Measurements from ENCODE around the gene GPC6. TPM values are rescaled to one million over a fixed set of nuclear protein-coding genes. Genes with fewer than 3 reads are reported as not detected.

GPC6 gene
- total and polyA plus RNA-seq, 9 of the 15 experiments (the other 6 are each of a cell fraction or from before 2014, with no cell fraction given) = under 0.01 to 0.20 (median 0.01) TPM; not detected in 4

DNA sequence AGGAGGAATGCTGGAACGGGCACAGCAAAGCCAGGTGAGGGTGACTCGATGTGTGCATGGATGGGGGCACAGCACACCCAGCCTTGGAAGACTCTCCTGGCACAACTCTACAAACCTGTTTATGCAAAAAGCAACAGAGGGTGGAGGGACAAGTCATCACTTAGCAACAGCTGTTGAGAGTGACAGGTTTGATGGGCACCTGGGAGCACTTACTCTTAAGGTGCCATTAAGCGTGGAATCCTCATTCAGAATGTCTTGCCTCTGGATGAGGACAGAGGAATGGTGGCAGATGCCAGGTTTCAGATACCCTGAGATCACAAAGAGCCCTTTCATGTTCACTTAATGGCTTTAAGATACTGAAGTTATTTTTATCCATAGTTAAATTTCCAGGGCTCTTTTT, 1155.9 kb downstream of the GPC6 start:
- Histone ChIP-seq H3K4me3 (no peak overlapping the region), H3K27me3 (ENCODE audit: control insufficient read depth in 2 of 2, insufficient read depth in 2 of 2, low read length in 2 of 2) (no peaks in the 10 kb centered on the region; a peak in 1 of 5 replicates), H3K4me2 (ENCODE audit: insufficient read depth, low read length) (no peak overlapping the region), H3K27ac (ENCODE audit: extremely low read depth, low read depth, low read length) (no peak overlapping the region), H3K36me3 (ENCODE audit: control insufficient read depth, insufficient read depth, low read length) (no peaks in the 10 kb centered on the region), H2AFZ (ENCODE audit: low read depth, low read length) (no peak overlapping the region), H4K20me1 (replicated peaks; ENCODE audit: control insufficient read depth, insufficient read depth, low read length) (no peaks in the 10 kb centered on the region), H3K4me1 (replicated peaks in 1 of 2; ENCODE audit: control insufficient read depth in 2 of 2, insufficient read depth in 2 of 2, low read length in 2 of 2) (no peaks in the 10 kb centered on the region), H3K9me3 (replicated peaks; ENCODE audit: control insufficient read depth, insufficient read depth, low read depth, low read length) (no peaks in the 10 kb centered on the region), H3K9me1 (ENCODE audit: control insufficient read depth, insufficient read depth, low read length) (no peaks in the 10 kb centered on the region), H3K9ac (ENCODE audit: insufficient read depth in 1 of 2, low read depth in 2 of 2, low read length in 2 of 2) (no peak overlapping the region), H3K79me2 (ENCODE audit: control insufficient read depth, insufficient read depth, low read length) (no peaks in the 10 kb centered on the region)
- intact Hi-C loops (cut with micrococcal nuclease) (no loop called here), in situ Hi-C loops (cut with MboI) (no loop called here)
- 0% methylated on average over 3 of the region's 3 CpGs for WGBS (ENCODE audit: insufficient coverage, low coverage, missing lambda C conversion rate)
- no peak for FAIRE-seq
- BruUV-seq (replicated peaks) = no TSS peak
- POLR2A ChIA-PET = no interaction called here
- TF ChIP-seq, protein P1, sequence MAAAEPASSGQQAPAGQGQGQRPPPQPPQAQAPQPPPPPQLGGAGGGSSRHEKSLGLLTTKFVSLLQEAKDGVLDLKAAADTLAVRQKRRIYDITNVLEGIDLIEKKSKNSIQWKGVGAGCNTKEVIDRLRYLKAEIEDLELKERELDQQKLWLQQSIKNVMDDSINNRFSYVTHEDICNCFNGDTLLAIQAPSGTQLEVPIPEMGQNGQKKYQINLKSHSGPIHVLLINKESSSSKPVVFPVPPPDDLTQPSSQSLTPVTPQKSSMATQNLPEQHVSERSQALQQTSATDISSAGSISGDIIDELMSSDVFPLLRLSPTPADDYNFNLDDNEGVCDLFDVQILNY (CRISPR knock-in tag; IDR thresholded peaks at IDR 0.05) = no peak
- TF ChIP-seq, protein P2, sequence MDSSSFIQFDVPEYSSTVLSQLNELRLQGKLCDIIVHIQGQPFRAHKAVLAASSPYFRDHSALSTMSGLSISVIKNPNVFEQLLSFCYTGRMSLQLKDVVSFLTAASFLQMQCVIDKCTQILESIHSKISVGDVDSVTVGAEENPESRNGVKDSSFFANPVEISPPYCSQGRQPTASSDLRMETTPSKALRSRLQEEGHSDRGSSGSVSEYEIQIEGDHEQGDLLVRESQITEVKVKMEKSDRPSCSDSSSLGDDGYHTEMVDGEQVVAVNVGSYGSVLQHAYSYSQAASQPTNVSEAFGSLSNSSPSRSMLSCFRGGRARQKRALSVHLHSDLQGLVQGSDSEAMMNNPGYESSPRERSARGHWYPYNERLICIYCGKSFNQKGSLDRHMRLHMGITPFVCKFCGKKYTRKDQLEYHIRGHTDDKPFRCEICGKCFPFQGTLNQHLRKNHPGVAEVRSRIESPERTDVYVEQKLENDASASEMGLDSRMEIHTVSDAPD (CRISPR knock-in tag; IDR thresholded peaks at IDR 0.05) = no peak
- TF ChIP-seq ZNF431 (CRISPR knock-in tag; IDR thresholded peaks at IDR 0.05) = no peak
- no peak for TF ChIP-seq POLR2B (IDR thresholded peaks at IDR 0.05; ENCODE audit: low read depth, partially characterized antibody)
- TF ChIP-seq RBFOX2 (IDR thresholded peaks at IDR 0.05; ENCODE audit: low read depth, low read length) = no peak
- TF ChIP-seq, protein P3, sequence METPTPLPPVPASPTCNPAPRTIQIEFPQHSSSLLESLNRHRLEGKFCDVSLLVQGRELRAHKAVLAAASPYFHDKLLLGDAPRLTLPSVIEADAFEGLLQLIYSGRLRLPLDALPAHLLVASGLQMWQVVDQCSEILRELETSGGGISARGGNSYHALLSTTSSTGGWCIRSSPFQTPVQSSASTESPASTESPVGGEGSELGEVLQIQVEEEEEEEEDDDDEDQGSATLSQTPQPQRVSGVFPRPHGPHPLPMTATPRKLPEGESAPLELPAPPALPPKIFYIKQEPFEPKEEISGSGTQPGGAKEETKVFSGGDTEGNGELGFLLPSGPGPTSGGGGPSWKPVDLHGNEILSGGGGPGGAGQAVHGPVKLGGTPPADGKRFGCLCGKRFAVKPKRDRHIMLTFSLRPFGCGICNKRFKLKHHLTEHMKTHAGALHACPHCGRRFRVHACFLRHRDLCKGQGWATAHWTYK (CRISPR knock-in tag; IDR thresholded peaks at IDR 0.05) = no peak
- TF ChIP-seq, protein P4, sequence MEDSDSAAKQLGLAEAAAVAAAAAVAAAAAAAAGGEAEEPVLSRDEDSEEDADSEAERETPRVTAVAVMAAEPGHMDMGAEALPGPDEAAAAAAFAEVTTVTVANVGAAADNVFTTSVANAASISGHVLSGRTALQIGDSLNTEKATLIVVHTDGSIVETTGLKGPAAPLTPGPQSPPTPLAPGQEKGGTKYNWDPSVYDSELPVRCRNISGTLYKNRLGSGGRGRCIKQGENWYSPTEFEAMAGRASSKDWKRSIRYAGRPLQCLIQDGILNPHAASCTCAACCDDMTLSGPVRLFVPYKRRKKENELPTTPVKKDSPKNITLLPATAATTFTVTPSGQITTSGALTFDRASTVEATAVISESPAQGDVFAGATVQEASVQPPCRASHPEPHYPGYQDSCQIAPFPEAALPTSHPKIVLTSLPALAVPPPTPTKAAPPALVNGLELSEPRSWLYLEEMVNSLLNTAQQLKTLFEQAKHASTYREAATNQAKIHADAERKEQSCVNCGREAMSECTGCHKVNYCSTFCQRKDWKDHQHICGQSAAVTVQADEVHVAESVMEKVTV (CRISPR knock-in tag; IDR thresholded peaks at IDR 0.05) = no peak
- TF ChIP-seq, protein P5, sequence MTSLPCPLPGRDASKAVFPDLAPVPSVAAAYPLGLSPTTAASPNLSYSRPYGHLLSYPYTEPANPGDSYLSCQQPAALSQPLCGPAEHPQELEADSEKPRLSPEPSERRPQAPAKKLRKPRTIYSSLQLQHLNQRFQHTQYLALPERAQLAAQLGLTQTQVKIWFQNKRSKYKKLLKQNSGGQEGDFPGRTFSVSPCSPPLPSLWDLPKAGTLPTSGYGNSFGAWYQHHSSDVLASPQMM (CRISPR knock-in tag; IDR thresholded peaks at IDR 0.05) = no peak
- no peak for TF ChIP-seq ZNF217 (CRISPR knock-in tag; IDR thresholded peaks at IDR 0.05)
- TF ChIP-seq, protein P6, sequence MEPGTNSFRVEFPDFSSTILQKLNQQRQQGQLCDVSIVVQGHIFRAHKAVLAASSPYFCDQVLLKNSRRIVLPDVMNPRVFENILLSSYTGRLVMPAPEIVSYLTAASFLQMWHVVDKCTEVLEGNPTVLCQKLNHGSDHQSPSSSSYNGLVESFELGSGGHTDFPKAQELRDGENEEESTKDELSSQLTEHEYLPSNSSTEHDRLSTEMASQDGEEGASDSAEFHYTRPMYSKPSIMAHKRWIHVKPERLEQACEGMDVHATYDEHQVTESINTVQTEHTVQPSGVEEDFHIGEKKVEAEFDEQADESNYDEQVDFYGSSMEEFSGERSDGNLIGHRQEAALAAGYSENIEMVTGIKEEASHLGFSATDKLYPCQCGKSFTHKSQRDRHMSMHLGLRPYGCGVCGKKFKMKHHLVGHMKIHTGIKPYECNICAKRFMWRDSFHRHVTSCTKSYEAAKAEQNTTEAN (CRISPR knock-in tag; IDR thresholded peaks at IDR 0.05) = no peak
- TF ChIP-seq, protein P7, sequence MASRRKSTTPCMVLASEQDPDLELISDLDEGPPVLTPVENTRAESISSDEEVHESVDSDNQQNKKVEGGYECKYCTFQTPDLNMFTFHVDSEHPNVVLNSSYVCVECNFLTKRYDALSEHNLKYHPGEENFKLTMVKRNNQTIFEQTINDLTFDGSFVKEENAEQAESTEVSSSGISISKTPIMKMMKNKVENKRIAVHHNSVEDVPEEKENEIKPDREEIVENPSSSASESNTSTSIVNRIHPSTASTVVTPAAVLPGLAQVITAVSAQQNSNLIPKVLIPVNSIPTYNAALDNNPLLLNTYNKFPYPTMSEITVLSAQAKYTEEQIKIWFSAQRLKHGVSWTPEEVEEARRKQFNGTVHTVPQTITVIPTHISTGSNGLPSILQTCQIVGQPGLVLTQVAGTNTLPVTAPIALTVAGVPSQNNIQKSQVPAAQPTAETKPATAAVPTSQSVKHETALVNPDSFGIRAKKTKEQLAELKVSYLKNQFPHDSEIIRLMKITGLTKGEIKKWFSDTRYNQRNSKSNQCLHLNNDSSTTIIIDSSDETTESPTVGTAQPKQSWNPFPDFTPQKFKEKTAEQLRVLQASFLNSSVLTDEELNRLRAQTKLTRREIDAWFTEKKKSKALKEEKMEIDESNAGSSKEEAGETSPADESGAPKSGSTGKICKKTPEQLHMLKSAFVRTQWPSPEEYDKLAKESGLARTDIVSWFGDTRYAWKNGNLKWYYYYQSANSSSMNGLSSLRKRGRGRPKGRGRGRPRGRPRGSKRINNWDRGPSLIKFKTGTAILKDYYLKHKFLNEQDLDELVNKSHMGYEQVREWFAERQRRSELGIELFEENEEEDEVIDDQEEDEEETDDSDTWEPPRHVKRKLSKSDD (conservative IDR thresholded peaks at IDR 0.05; ENCODE audit: low read length) = no peak
- no peak for DNase-seq (ENCODE audit: extremely low read depth in 1 of 4, low spot score in 3 of 4)
- ATAC-seq = no peak
- CTCF ChIA-PET (ENCODE audit: low intra/inter-chr PET ratio) = no interaction called here
